ENCODE results near the gene XPO6. TPM values are rescaled to one million over a fixed set of nuclear protein-coding genes. Genes with fewer than 3 reads are reported as not detected.

Gene XPO6
- polyA plus RNA-seq, 1 donor (not counting 4 experiments of a cell fraction or from before 2014, with no cell fraction given), result 127 TPM

- TF ChIP-seq EZH2 (IDR thresholded peaks at IDR 0.05; ENCODE audit: low read length) (no peak), CTCF (optimal IDR thresholded peaks at IDR 0.05 in 1 of 3, IDR thresholded peaks at IDR 0.05 in 1 of 3, conservative IDR thresholded peaks at IDR 0.05 in 1 of 3; ENCODE audit: extremely low read depth in 1 of 3, insufficient read depth in 2 of 3, low read length in 3 of 3) (no peak)
- peaks cover 5% of the 10 kb centered on the region for H4K20me1 ChIP-seq (ENCODE audit: control insufficient read depth, extremely low read depth, insufficient read depth, low read length)
- no peak overlapping the region for H3K9ac ChIP-seq (ENCODE audit: control insufficient read depth, extremely low read depth, insufficient read depth, low read length)
- H3K79me2 ChIP-seq (ENCODE audit: control insufficient read depth, insufficient read depth, low read length), result peaks cover 11% of the 10 kb centered on the region
- H3K27me3 ChIP-seq (ENCODE audit: control insufficient read depth, extremely low read depth, insufficient read depth, low read length), result no peaks in the 10 kb centered on the region
- H3K27ac ChIP-seq (ENCODE audit: control insufficient read depth, insufficient read depth, low read length), result no peak overlapping the region
- H3K9me1 ChIP-seq (ENCODE audit: control insufficient read depth, extremely low read depth, insufficient read depth, low read length), result peaks cover 2% of the 10 kb centered on the region
- H3K36me3 ChIP-seq (ENCODE audit: control insufficient read depth in 2 of 2, extremely low read depth in 1 of 2, insufficient read depth in 2 of 2, low read length in 2 of 2), result peaks cover 21 to 33% of the 10 kb centered on the region in 2 experiments
- FAIRE-seq (no peak), DNase-seq (ENCODE audit: low read depth, low spot score) (no peak)
- H3K9me3 ChIP-seq (ENCODE audit: control insufficient read depth, low read depth, low read length), result no peaks in the 10 kb centered on the region
- no peak overlapping the region for H3K4me3 ChIP-seq (ENCODE audit: control insufficient read depth in 2 of 3, extremely low read depth in 1 of 3, insufficient read depth in 2 of 3, low read depth in 1 of 3, low read length in 3 of 3)
- H2AFZ ChIP-seq (ENCODE audit: control insufficient read depth, low read length), result no peak overlapping the region
- no peaks in the 10 kb centered on the region for H3K4me1 ChIP-seq (ENCODE audit: control insufficient read depth, extremely low read depth, insufficient read depth, low read length)
- H3K4me2 ChIP-seq (ENCODE audit: control insufficient read depth, extremely low read depth, insufficient read depth, low read depth, low read length), result no peak overlapping the region
- dilution Hi-C loops (cut with MboI; ENCODE audit: extremely low pct_ligation_motif_present, low sequenced_read_pairs), result no loop called here
These were observed 62.5 kb downstream of the XPO6 start for GRCh38 chr16:28149011-28149888.

GRCh38 chr16:28146536-28146935 is 65.2 kb downstream of the XPO6 start:
- peaks cover 5% of the 10 kb centered on the region for H4K20me1 ChIP-seq (ENCODE audit: control insufficient read depth, extremely low read depth, insufficient read depth, low read length)
- TF ChIP-seq CTCF (optimal IDR thresholded peaks at IDR 0.05 in 1 of 3, IDR thresholded peaks at IDR 0.05 in 1 of 3, conservative IDR thresholded peaks at IDR 0.05 in 1 of 3; ENCODE audit: extremely low read depth in 1 of 3, insufficient read depth in 2 of 3, low read length in 3 of 3) (no peak), EZH2 (IDR thresholded peaks at IDR 0.05; ENCODE audit: low read length) (no peak)
- H3K9me1 ChIP-seq (ENCODE audit: control insufficient read depth, extremely low read depth, insufficient read depth, low read length), result peaks cover 2% of the 10 kb centered on the region
- H3K36me3 ChIP-seq (ENCODE audit: control insufficient read depth in 2 of 2, extremely low read depth in 1 of 2, insufficient read depth in 2 of 2, low read length in 2 of 2), result peaks cover 19 to 32% of the 10 kb centered on the region in 2 experiments
- no peaks in the 10 kb centered on the region for H3K4me1 ChIP-seq (ENCODE audit: control insufficient read depth, extremely low read depth, insufficient read depth, low read length)
- no peaks in the 10 kb centered on the region for H3K9me3 ChIP-seq (ENCODE audit: control insufficient read depth, low read depth, low read length)
- H3K79me2 ChIP-seq (ENCODE audit: control insufficient read depth, insufficient read depth, low read length), result peaks cover 11% of the 10 kb centered on the region
- dilution Hi-C loops (cut with MboI; ENCODE audit: extremely low pct_ligation_motif_present, low sequenced_read_pairs), result no loop called here
- H3K27me3 ChIP-seq (ENCODE audit: control insufficient read depth, extremely low read depth, insufficient read depth, low read length), result no peaks in the 10 kb centered on the region
- DNase-seq (ENCODE audit: low read depth, low spot score) (no peak), FAIRE-seq (no peak)
- H2AFZ ChIP-seq (ENCODE audit: control insufficient read depth, low read length), result no peak overlapping the region
- H3K27ac ChIP-seq (ENCODE audit: control insufficient read depth, insufficient read depth, low read length), result no peak overlapping the region
- H3K9ac ChIP-seq (ENCODE audit: control insufficient read depth, extremely low read depth, insufficient read depth, low read length), result no peak overlapping the region
- no peak overlapping the region for H3K4me3 ChIP-seq (ENCODE audit: control insufficient read depth in 2 of 3, extremely low read depth in 1 of 3, insufficient read depth in 2 of 3, low read depth in 1 of 3, low read length in 3 of 3)
- H3K4me2 ChIP-seq (ENCODE audit: control insufficient read depth, extremely low read depth, insufficient read depth, low read depth, low read length), result no peak overlapping the region
